Measurements from ENCODE around the gene DRAP1. TPM values are rescaled to one million over a fixed set of nuclear protein-coding genes. Genes with fewer than 3 reads are reported as not detected.

The DRAP1 gene
- polyA plus RNA-seq, 2 of the 4 experiments (the other 2 are of a cell fraction), result 73.7 to 143 TPM

GRCh38 chr11:65915821-65916251 lies 3.4 kb upstream of the DRAP1 start (continued):
- TF ChIP-seq BHLHE40 (IDR thresholded peaks at IDR 0.05; ENCODE audit: low read depth, low read length) (peak; percentile 99), MAZ (IDR thresholded peaks at IDR 0.05; ENCODE audit: borderline replicate concordance, low read depth, low read length) (no peak), KDM5A (IDR thresholded peaks at IDR 0.05) (no peak), ZFP36 (IDR thresholded peaks at IDR 0.05; ENCODE audit: borderline replicate concordance, partially characterized antibody) (no peak), GATA3 (IDR thresholded peaks at IDR 0.05; ENCODE audit: borderline replicate concordance) (peak; percentile 90), FOSL2 (IDR thresholded peaks at IDR 0.05) (peak; percentile 97), FOSL2 (CRISPR knock-in tag; IDR thresholded peaks at IDR 0.05) (peak; percentile 100), ZC3H11A (IDR thresholded peaks at IDR 0.05) (no peak), RFX5 (IDR thresholded peaks at IDR 0.05) (no peak), FOSB (CRISPR knock-in tag; IDR thresholded peaks at IDR 0.05) (peak; percentile 85), EHMT2 (IDR thresholded peaks at IDR 0.05; ENCODE audit: low read depth) (no peak), KDM1A (IDR thresholded peaks at IDR 0.05; ENCODE audit: low read depth) (no peak), TFCP2L1 (CRISPR knock-in tag; IDR thresholded peaks at IDR 0.05) (no peak), HOXB5 (CRISPR knock-in tag; IDR thresholded peaks at IDR 0.05) (peak; percentile 51; the same call in 1 of the 2 replicates), JUN (IDR thresholded peaks at IDR 0.05) (peak in 1 of 2 experiments; percentile 91; a peak in 3 of 5 replicates), CEBPB (IDR thresholded peaks at IDR 0.05) (peak in 1 of 2 experiments; percentile 51; a peak in 1 of 4 replicates), HEYL (CRISPR knock-in tag; IDR thresholded peaks at IDR 0.05) (no peak), CHD4 (IDR thresholded peaks at IDR 0.05; ENCODE audit: borderline replicate concordance) (no peak), JUNB (IDR thresholded peaks at IDR 0.05) (peak; percentile 92), MAFK (IDR thresholded peaks at IDR 0.05; ENCODE audit: partially characterized antibody) (peak; percentile 96), RCOR1 (IDR thresholded peaks at IDR 0.05; ENCODE audit: low read depth, low read length) (no peak), REST (IDR thresholded peaks at IDR 0.05) (no peak), POLR2A (IDR thresholded peaks at IDR 0.05; ENCODE audit: low read length) (no peak), CTCF (IDR thresholded peaks at IDR 0.05) (no peak), USF2 (IDR thresholded peaks at IDR 0.05) (no peak), CHD2 (IDR thresholded peaks at IDR 0.05; ENCODE audit: low read length, partially characterized antibody) (no peak), HES2 (IDR thresholded peaks at IDR 0.05) (no peak), HMGXB4 (CRISPR knock-in tag; IDR thresholded peaks at IDR 0.05; ENCODE audit: borderline replicate concordance) (no peak), CBX8 (IDR thresholded peaks at IDR 0.05) (no peak), HDAC2 (IDR thresholded peaks at IDR 0.05) (no peak), RAD21 (conservative IDR thresholded peaks at IDR 0.05 in 1 of 2, IDR thresholded peaks at IDR 0.05 in 1 of 2) (no peak; a peak in 1 of 5 replicates), MAX (IDR thresholded peaks at IDR 0.05) (peak; percentile 90), CBX2 (IDR thresholded peaks at IDR 0.05; ENCODE audit: borderline replicate concordance, low read depth) (no peak)
- TF ChIP-seq, protein P1, sequence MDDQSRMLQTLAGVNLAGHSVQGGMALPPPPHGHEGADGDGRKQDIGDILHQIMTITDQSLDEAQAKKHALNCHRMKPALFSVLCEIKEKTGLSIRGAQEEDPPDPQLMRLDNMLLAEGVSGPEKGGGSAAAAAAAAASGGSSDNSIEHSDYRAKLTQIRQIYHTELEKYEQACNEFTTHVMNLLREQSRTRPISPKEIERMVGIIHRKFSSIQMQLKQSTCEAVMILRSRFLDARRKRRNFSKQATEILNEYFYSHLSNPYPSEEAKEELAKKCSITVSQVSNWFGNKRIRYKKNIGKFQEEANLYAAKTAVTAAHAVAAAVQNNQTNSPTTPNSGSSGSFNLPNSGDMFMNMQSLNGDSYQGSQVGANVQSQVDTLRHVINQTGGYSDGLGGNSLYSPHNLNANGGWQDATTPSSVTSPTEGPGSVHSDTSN (IDR thresholded peaks at IDR 0.05), result peak; percentile 75
- TF ChIP-seq, protein P2, sequence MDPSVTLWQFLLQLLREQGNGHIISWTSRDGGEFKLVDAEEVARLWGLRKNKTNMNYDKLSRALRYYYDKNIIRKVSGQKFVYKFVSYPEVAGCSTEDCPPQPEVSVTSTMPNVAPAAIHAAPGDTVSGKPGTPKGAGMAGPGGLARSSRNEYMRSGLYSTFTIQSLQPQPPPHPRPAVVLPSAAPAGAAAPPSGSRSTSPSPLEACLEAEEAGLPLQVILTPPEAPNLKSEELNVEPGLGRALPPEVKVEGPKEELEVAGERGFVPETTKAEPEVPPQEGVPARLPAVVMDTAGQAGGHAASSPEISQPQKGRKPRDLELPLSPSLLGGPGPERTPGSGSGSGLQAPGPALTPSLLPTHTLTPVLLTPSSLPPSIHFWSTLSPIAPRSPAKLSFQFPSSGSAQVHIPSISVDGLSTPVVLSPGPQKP (IDR thresholded peaks at IDR 0.05; ENCODE audit: low read depth, low read length), result no peak

All from A549 (cell line).